ENCODE results near the gene PEPD.

Gene PEPD

DNA sequence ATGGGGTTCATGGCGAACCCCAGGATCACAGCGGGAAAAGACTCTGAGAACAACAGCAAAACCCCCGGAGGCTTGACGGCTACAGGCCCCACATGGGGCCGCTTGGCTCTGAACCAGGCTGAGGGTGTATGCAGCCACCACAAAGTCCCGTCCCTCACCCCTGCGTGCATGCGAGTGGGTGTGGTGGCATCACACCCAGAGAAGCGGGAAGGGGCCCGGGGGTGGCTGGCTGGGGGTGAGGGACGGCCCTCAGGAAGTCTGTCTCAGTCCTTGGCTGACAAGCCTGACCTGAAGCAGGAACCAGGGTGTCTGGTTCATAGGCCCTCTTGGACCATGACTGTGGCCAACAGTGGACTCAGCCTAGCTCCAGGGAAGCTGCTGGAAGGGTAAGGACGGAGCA, 113.9 kb downstream of the PEPD start:
- DNase-seq (ENCODE audit: low spot score): no peak

- no peak for DNase-seq (ENCODE audit: low spot score)
Observed at GRCh38 chr19:33407140-33407551, 114.4 kb downstream of the PEPD start.

- peak; percentile 92 for DNase-seq (ENCODE audit: low spot score)
Observed at GRCh38 chr19:33406521-33407139, 115.0 kb downstream of the PEPD start.

DNA sequence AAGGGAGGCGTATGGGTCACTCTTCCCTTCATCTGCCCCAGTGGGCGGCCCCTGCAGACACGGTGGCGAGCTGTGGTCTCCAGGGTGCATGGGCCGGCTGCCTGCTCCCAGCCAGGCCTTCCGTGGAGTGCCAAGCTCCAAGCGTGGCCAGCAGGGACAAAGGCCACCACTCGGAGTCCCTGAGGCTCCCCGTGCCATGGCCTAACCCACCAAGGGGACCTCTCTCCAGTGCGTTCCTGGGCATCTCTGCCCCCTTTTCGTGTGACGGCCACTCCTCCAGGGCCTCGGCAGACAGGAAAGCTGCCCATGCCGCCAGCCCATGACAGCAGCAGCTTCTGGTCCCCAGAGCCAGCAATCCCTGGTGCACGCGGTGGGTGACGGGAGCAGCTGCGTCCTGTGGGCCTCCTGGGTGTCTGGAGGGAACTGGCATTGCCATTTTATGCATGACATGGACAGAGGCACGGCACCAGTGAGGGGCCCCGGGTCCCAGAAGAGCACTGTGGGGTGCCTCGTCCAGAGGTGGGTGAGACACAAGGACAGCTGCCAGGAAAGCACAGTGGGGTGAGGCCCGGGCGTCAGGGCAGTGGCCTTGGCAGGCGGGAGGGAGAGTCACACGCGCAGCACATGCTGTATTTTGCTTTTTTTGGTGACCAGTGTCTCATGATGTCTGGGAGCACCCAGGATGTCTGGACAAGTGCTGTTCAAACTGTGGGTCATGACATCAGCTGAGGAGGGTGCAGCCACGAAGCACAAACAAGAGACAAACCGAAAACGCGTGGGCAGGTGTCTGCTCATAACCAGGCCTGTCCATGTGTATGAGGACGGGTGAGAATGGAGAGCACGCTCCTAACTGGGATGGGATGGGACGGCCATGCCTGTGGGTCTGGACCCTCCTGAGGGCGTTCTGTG, 115.8 kb downstream of the PEPD start:
- no peak for DNase-seq (ENCODE audit: low spot score)

- no peak for DNase-seq (ENCODE audit: low spot score)
Observed at GRCh38 chr19:33405254-33405552, 116.4 kb downstream of the PEPD start.

- DNase-seq (ENCODE audit: low spot score): no peak
Observed at GRCh38 chr19:33404506-33405253, 116.9 kb downstream of the PEPD start.

DNA sequence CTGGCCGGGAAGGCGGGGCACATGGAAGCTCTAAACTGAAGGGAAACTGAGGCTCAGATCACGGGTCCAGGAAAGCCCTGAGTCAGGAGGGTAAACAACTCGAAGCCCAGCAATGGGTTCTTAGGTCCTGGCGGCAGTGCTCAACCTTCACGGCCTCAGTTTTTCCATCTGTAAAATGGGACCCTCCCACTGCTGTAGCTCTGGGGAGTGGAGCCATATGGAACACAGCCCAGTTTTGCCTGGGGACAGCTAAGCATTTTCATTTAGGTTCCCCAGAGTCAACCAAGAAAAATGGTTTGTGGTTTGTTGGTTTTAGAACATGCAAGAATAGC, 117.7 kb downstream of the PEPD start:
- DNase-seq (ENCODE audit: low spot score): no peak

GRCh38 chr19:33403221-33403972, 118.2 kb downstream of the PEPD start:
- no peak for DNase-seq (ENCODE audit: low spot score)

GRCh38 chr19:33402421-33403220, 119.0 kb downstream of the PEPD start:
- DNase-seq (ENCODE audit: low spot score): no peak

- DNase-seq (ENCODE audit: low spot score): no peak
Observed at GRCh38 chr19:33401683-33402420, 119.7 kb downstream of the PEPD start.

DNA sequence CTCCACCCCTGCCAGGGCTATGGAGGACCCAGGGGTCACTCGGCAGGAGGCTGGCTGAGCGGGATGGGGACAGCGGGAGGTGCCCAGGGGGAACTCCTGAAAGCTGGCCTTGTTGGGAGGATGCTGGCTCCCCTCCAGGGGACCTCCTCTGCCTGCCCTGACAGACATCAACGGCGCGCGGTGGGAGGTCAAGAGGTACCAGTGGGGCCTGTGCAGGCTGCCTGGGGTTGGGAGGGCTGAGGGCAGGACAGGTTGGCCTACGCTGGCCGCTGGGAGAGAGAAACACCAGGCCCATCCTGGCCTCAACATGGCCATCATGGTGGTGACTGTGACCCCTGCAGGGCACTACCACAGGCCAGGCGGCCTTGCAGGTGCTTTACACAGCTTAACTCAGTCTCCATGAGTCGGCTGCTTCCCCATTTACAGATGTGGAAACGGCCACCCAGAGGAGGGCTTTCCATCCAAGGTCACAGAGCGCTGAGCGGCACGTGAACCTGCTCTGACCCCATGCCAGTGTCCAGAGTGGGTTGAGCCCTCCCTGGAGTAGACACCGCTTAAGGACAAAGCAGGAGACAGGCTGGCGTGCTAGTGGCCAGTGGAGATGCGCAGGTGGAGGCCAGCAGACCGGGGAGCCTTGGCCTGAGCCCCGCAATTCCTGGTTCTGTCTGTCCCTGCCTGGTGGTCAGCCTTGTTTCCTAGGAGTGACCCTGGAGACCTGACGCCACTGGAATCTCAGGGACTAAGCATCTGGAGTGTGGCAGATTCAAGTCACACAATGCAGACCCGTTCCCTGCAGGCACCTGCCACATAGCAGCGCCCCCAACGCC, 120.5 kb downstream of the PEPD start:
- DNase-seq (ENCODE audit: low spot score): no peak

- DNase-seq (ENCODE audit: low spot score): peak; percentile 13
Observed at GRCh38 chr19:33399745-33400681, 121.6 kb downstream of the PEPD start.

DNA sequence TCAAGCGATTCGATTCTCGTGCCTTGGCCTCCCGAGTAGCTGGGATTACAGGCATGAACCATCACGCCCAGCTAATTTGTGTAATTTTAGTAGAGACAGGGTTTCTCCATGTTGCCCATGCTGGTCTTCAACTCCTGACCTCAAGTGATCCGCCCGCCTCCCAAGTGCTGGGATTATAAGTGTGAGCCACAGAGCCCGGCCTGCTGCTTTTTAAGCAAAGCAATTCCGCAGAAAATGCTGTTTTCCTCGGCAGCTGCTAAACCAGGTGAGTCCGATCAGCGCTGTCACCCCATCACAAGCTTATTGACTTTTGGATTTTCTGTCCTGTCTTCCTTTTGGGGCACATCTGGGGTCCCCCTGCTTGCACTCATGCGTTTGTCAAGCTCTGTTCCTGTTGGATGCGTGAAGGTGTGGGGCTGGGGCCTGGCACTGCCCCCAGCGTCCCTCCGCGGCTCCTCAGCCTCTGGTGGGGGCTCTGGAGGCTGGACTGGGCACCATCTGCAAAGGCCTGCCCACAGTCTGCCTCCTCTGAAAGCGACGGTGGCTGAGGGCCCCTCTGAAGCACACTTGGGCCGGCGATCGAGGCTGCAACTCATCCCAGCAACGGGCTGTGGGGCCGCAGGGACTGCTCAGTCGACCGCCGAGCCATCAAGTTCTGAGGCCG, 122.4 kb downstream of the PEPD start:
- DNase-seq (ENCODE audit: low spot score): peak; percentile 20

DNA sequence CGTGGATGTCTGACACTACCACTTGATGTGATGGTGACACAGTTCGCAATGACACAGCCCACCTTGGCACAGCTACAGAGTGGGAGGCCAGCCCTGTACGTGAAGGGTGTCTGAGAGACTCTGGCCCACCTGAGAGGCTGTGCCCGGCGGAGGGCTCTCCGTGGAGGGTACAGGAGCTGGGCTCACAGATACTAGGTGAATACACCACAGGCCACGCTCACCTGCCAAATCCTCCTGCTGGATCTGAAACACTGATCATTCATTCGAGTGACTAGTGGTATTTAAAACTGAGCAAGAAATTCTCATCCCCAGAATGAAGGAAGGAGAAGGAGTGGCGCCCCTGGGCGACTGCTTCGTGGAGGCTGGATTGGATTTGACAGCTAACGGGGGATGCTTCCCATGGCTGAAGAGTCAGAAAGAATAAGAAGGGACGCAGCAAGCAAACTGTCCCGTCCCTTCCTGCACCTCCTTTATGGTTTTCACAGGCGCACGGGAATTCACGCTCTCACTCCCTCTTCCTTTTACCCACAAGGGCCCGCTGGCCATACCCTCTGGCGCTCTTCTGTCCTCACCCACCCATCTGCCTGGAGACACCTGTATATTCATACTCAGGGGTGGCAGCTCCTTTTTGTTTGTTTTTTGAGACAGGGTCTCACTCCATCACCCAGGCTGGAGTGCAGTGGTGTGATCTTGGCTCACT, 123.1 kb downstream of the PEPD start:
- DNase-seq (ENCODE audit: low spot score): no peak

DNA sequence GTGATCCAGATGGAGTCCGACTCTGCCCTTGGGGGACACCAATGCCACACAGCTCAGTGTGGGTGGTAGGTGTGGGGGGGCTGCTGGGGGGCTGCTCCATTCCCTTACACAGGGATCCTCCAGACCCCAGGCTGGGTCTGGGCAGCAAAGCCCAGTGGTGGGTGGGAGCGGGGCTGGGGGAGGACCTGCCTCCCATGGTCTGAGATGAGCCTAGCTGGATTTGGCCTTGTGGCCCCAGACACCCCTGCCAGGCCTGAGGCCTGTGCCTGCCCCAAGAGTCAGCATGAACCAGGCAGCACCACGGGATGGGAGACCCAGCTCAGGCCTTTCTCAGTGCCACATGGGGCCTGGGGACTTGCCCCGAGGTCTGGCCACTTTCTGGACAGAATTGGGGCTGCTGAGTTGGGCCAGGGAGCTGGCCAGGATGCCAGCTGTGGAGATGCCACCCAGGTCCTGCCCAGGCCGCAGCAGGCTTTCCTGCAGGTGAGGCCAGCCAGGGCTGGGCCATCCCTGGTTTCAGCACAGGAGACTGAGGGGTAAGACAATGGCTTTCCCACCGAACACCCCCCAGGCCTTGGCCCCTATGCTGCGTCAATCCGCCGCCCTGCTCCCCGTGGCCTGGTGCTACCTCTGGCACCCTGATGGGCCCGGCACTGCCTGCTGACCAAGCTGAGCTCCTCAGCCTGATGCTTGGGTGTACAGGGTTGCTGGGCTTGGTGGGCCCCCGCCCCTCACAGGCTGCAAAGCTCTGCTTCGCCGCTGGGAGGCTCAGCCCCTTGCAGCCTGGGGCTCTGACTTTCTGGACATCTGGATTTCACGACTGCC, 123.8 kb downstream of the PEPD start:
- peak; percentile 22 for DNase-seq (ENCODE audit: low spot score)

- peak; percentile 35 for DNase-seq (ENCODE audit: low spot score)
Observed at GRCh38 chr19:33396701-33397535, 124.7 kb downstream of the PEPD start.
